ENCODE results near the gene ENO2.
"Not testable (repeated sequence)": the region's sequence is repeated elsewhere in the genome, so short reads cannot be mapped to it uniquely, and the experiment has no call there.

Gene ENO2

DNA sequence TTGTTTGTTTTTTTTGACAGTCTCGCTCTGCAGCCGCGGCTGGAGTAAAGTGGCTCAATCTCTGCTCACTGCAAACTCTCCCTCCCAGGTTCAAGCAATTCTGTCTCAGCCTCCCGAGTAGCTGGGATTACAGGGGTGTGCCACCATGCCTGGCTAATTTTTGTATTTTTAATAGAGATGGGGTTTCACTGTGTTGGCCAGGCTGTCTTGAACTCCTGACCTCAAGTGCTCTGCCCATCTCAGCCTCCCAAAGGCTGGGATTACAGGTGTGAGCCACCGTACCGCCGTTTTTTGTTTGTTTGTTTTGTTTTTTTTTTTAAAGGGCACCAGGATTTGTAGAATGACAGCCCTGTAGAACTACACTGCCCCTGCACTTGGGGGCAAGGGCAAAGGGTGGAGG lies 25.6 kb upstream of the ENO2 start:
- not testable (repeated sequence) for H3K9ac ChIP-seq (ENCODE audit: low read length); H3K9me3 ChIP-seq (ENCODE audit: control insufficient read depth, insufficient read depth, low read depth, low read length); H3K4me3 ChIP-seq (ENCODE audit: low read depth, low read length); H3K27me3 ChIP-seq (ENCODE audit: control insufficient read depth, insufficient read depth, low read length)
- Histone ChIP-seq H3K4me1 (ENCODE audit: control insufficient read depth, insufficient read depth, low read length) (peaks cover 39% of the 10 kb centered on the region), H3K27ac (ENCODE audit: low read depth, low read length) (peak overlapping the region; percentile 4; the same call in 1 of the 2 replicates), H3K36me3 (ENCODE audit: control insufficient read depth, insufficient read depth, low read length) (peaks cover 11% of the 10 kb centered on the region)

DNA sequence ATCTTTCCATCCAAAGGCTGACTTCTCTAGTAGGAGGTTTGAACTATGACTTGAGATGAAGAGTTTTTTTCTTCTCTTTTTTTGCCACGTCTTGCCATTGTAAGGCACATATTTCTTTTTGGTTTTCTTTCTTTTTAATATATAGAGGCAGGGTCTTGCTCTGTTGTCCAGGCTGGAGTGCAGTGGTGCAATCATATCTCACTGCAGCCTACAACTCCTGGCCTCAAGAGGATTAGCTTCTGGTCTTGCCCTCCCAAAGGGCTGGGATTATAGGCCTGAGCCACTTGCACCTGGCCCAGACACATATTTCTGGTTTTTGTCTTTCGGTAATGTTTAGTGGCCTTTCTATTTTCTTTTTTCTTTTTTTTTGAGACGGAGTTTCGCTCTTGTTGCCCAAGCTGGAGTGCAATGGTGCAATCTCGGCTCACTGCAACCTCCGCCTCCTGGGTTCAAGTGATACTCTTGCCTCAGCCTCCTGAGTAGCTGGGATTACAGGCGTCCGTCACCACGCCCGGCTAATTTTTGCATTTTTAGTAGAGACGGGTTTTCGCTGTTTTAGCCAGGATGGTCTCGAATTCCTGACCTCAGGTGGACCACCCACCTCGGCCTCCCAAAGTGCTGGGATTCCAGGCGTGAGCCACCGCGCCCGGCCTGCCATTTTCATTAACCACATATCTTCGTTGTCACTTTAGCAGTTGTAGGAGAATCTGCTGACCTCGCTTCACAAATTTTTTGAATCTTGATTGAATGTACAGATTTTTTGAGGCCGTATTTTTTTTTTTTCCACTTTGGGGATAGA lies 24.4 kb upstream of the ENO2 start:
- Histone ChIP-seq H3K4me1 (ENCODE audit: control insufficient read depth, insufficient read depth, low read length) (peaks cover 30% of the 10 kb centered on the region), H3K9ac (ENCODE audit: low read length) (peak overlapping the region; percentile 75), H3K4me3 (ENCODE audit: low read depth, low read length) (peak overlapping the region; percentile 39), H3K27ac (ENCODE audit: low read depth, low read length) (peak overlapping the region; percentile 96)
- H3K36me3 ChIP-seq (ENCODE audit: control insufficient read depth, insufficient read depth, low read length); H3K27me3 ChIP-seq (ENCODE audit: control insufficient read depth, insufficient read depth, low read length); H3K9me3 ChIP-seq (ENCODE audit: control insufficient read depth, insufficient read depth, low read depth, low read length): not testable (repeated sequence)

DNA sequence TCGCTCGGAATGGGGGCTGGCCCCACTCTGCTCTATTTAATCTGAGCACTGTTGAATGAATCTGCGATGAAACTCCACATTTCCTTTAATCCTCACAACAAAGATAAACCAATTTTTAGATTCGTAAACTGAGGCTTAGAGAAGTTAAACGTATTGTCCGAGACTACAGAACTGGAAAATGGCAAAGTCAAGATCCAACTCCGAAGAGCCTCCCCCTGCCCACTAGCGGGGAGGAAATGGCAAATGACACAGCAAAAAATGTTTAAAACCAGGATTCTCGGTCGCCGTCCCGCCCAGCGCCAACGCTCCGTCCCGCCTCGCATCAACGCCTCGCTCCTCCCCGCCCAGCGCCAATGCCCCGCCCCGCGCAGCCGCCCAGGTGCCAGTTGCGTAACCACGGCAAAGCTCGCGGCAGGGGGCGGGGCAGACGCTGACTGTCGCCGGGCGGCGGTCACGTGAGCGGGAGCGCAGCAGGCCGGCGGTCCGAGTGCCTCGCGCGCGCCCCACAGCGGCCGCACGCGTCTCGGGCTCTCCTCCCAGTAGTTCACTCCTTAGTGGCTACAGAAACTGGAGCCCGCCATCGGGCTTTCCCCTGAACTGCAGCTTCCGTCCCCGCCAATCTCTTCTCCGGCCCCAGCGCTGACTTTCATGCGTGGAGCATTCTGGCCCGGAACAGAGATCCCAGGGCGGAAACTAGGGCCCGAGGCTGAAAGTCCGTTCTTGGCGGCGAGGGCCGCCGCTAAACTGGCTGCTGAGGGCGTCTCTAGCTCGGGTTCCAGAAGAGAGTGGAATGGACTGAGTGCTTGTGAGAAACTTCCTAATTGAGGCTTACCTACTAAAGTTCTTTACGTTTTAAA lies 23.4 kb upstream of the ENO2 start:
- Histone ChIP-seq H3K27me3 (ENCODE audit: control insufficient read depth, insufficient read depth, low read length) (no peaks in the 10 kb centered on the region), H3K36me3 (ENCODE audit: control insufficient read depth, insufficient read depth, low read length) (no peaks in the 10 kb centered on the region), H3K9me3 (ENCODE audit: control insufficient read depth, insufficient read depth, low read depth, low read length) (no peaks in the 10 kb centered on the region), H3K9ac (ENCODE audit: low read length) (peak overlapping the region; percentile 82), H3K4me3 (ENCODE audit: low read depth, low read length) (peak overlapping the region; percentile 57), H3K27ac (ENCODE audit: low read depth, low read length) (peak overlapping the region; percentile 96), H3K4me1 (ENCODE audit: control insufficient read depth, insufficient read depth, low read length) (peaks cover 22% of the 10 kb centered on the region)

- peak overlapping the region; percentile 86 for H3K27ac ChIP-seq (ENCODE audit: low read depth, low read length)
- H3K36me3 ChIP-seq (ENCODE audit: control insufficient read depth, insufficient read depth, low read length) = no peaks in the 10 kb centered on the region
- peaks cover 22% of the 10 kb centered on the region for H3K4me1 ChIP-seq (ENCODE audit: control insufficient read depth, insufficient read depth, low read length)
- no peaks in the 10 kb centered on the region for H3K27me3 ChIP-seq (ENCODE audit: control insufficient read depth, insufficient read depth, low read length)
- peak overlapping the region; percentile 57 for H3K4me3 ChIP-seq (ENCODE audit: low read depth, low read length)
- no peaks in the 10 kb centered on the region for H3K9me3 ChIP-seq (ENCODE audit: control insufficient read depth, insufficient read depth, low read depth, low read length)
- H3K9ac ChIP-seq (ENCODE audit: low read length) = peak overlapping the region; percentile 82
These were observed 22.8 kb upstream of the ENO2 start for GRCh38 chr12:6891646-6892001.

GRCh38 chr12:6892683-6893082 lies 21.7 kb upstream of the ENO2 start:
- H3K27ac ChIP-seq (ENCODE audit: low read depth, low read length); H3K27me3 ChIP-seq (ENCODE audit: control insufficient read depth, insufficient read depth, low read length); H3K36me3 ChIP-seq (ENCODE audit: control insufficient read depth, insufficient read depth, low read length); H3K9ac ChIP-seq (ENCODE audit: low read length); H3K9me3 ChIP-seq (ENCODE audit: control insufficient read depth, insufficient read depth, low read depth, low read length); H3K4me3 ChIP-seq (ENCODE audit: low read depth, low read length): not testable (repeated sequence)
- H3K4me1 ChIP-seq (ENCODE audit: control insufficient read depth, insufficient read depth, low read length) = peaks cover 17% of the 10 kb centered on the region

GRCh38 chr12:6894321-6894720 lies 20.1 kb upstream of the ENO2 start:
- H3K36me3 ChIP-seq (ENCODE audit: control insufficient read depth, insufficient read depth, low read length) = no peaks in the 10 kb centered on the region
- no peaks in the 10 kb centered on the region for H3K27me3 ChIP-seq (ENCODE audit: control insufficient read depth, insufficient read depth, low read length)
- H3K27ac ChIP-seq (ENCODE audit: low read depth, low read length) = no peak overlapping the region
- H3K9ac ChIP-seq (ENCODE audit: low read length) = no peak overlapping the region
- H3K4me3 ChIP-seq (ENCODE audit: low read depth, low read length) = no peak overlapping the region
- H3K9me3 ChIP-seq (ENCODE audit: control insufficient read depth, insufficient read depth, low read depth, low read length) = no peaks in the 10 kb centered on the region
- H3K4me1 ChIP-seq (ENCODE audit: control insufficient read depth, insufficient read depth, low read length) = peaks cover 11% of the 10 kb centered on the region; the same call in 1 of the 2 replicates

GRCh38 chr12:6896846-6897435 lies 17.4 kb upstream of the ENO2 start:
- Histone ChIP-seq H3K9ac (ENCODE audit: low read length) (no peak overlapping the region), H3K27me3 (ENCODE audit: control insufficient read depth, insufficient read depth, low read length) (no peaks in the 10 kb centered on the region), H3K9me3 (ENCODE audit: control insufficient read depth, insufficient read depth, low read depth, low read length) (no peaks in the 10 kb centered on the region), H3K4me1 (ENCODE audit: control insufficient read depth, insufficient read depth, low read length) (no peaks in the 10 kb centered on the region), H3K4me3 (ENCODE audit: low read depth, low read length) (no peak overlapping the region), H3K36me3 (ENCODE audit: control insufficient read depth, insufficient read depth, low read length) (no peaks in the 10 kb centered on the region), H3K27ac (ENCODE audit: low read depth, low read length) (no peak overlapping the region)

DNA sequence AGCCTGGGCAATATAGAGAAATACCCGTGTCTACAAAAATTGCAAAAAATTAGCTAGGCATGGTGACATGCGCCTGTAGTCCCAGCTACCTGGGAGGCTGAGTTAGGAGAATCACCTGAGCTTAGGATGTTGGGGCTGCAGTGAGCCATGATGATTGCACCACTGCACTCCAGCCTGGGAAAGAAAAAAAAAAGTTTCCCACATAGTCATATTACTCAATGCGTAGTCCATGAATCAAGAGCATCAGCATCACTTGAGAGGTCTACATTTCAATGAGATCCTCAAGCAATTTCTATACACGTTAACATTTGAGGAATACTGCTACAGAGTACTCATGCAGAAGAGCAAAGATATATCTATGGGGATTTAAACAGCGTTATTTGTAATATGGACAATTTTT lies 15.0 kb upstream of the ENO2 start:
- no peaks in the 10 kb centered on the region for H3K27me3 ChIP-seq (ENCODE audit: control insufficient read depth, insufficient read depth, low read length)
- peaks cover 11% of the 10 kb centered on the region for H3K4me1 ChIP-seq (ENCODE audit: control insufficient read depth, insufficient read depth, low read length)

GRCh38 chr12:6899837-6900519 lies 14.4 kb upstream of the ENO2 start:
- Histone ChIP-seq H3K36me3 (ENCODE audit: control insufficient read depth, insufficient read depth, low read length) (no peaks in the 10 kb centered on the region), H3K27me3 (ENCODE audit: control insufficient read depth, insufficient read depth, low read length) (no peaks in the 10 kb centered on the region), H3K4me3 (ENCODE audit: low read depth, low read length) (no peak overlapping the region), H3K9me3 (ENCODE audit: control insufficient read depth, insufficient read depth, low read depth, low read length) (no peaks in the 10 kb centered on the region), H3K4me1 (ENCODE audit: control insufficient read depth, insufficient read depth, low read length) (peaks cover 11% of the 10 kb centered on the region), H3K27ac (ENCODE audit: low read depth, low read length) (no peak overlapping the region), H3K9ac (ENCODE audit: low read length) (no peak overlapping the region)

More for the DNA sequence above, 15.0 kb upstream of the ENO2 start:
- H3K27ac ChIP-seq (ENCODE audit: low read depth, low read length) = no peak overlapping the region
- no peaks in the 10 kb centered on the region for H3K36me3 ChIP-seq (ENCODE audit: control insufficient read depth, insufficient read depth, low read length)
- H3K9me3 ChIP-seq (ENCODE audit: control insufficient read depth, insufficient read depth, low read depth, low read length) = no peaks in the 10 kb centered on the region
- H3K9ac ChIP-seq (ENCODE audit: low read length) = no peak overlapping the region
- H3K4me3 ChIP-seq (ENCODE audit: low read depth, low read length) = no peak overlapping the region

DNA sequence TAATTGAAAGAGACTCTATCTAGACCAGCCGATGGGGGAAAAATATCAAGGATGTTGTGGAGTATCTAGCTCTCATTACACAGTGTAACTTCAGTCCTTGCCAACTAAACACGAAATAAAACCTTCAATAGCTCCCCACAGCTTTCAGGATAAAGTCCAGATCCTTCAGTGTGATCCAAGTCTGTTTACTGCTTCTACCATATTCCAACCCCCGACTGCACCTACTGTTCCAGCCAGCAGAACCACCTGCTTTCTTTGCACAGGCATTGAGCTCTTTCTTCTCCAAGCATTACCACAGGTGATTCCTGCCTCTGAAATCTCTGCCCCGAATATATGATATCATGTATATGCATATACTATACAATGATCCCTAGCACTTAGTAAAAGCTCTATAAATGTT lies 11.9 kb upstream of the ENO2 start:
- H3K27ac ChIP-seq (ENCODE audit: low read depth, low read length) = no peak overlapping the region
- no peaks in the 10 kb centered on the region for H3K36me3 ChIP-seq (ENCODE audit: control insufficient read depth, insufficient read depth, low read length)
- H3K9me3 ChIP-seq (ENCODE audit: control insufficient read depth, insufficient read depth, low read depth, low read length) = no peaks in the 10 kb centered on the region
- peaks cover 16% of the 10 kb centered on the region for H3K4me1 ChIP-seq (ENCODE audit: control insufficient read depth, insufficient read depth, low read length)
- peaks cover 10% of the 10 kb centered on the region; the same call in 1 of the 2 replicates for H3K27me3 ChIP-seq (ENCODE audit: control insufficient read depth, insufficient read depth, low read length)
- no peak overlapping the region for H3K9ac ChIP-seq (ENCODE audit: low read length)
- H3K4me3 ChIP-seq (ENCODE audit: low read depth, low read length) = no peak overlapping the region
